MM.1S (cell line): Measurements from ENCODE around the gene ZHX3.

ENCODE experiments used
- DNase-seq: peaks from one replicate; pipeline ENCODE4 v3.0.0-alpha.2; 2015
- H2AFZ ChIP-seq: fragments of 300-600 bp; sonication (generic); 2 replicates; pipeline ENCODE4 v1.6.0; 2016; ENCODE audit warnings: antibody characterized with exemption, low read length
- H3F3A ChIP-seq: fragments of 300-600 bp; sonication (generic); 2 replicates; pipeline ENCODE4 v1.6.1; 2016; ENCODE audit warnings: mild to moderate bottlenecking, antibody characterized with exemption, low read length, moderate library complexity, mixed read lengths; ENCODE audit not compliant: insufficient read depth
- H3K27ac ChIP-seq: fragments of 300-600 bp; sonication (generic); 2 replicates; pipeline ENCODE4 v1.5.1; 2016; ENCODE audit warnings: mild to moderate bottlenecking, low read length
- H3K27me3 ChIP-seq: fragments of 300-600 bp; sonication (generic); replicated peaks from 2 replicates; pipeline ENCODE4 v1.6.0; 2016; ENCODE audit warnings: low read length; ENCODE audit not compliant: insufficient read depth
- H3K36me3 ChIP-seq: fragments of 300-600 bp; sonication (generic); replicated peaks from 2 replicates; pipeline ENCODE4 v1.6.1; 2016; ENCODE audit warnings: mild to moderate bottlenecking, low read length, mixed read lengths; ENCODE audit not compliant: insufficient read depth
- H3K4me1 ChIP-seq: fragments of 300-600 bp; sonication (generic); 2 replicates; pipeline ENCODE4 v1.6.1; 2016; ENCODE audit warnings: low read length, mixed read lengths
- H3K4me2 ChIP-seq: fragments of 300-600 bp; sonication (generic); 2 replicates; pipeline ENCODE4 v1.6.0; 2016; ENCODE audit warnings: low read depth, low read length
- H3K4me3 ChIP-seq: fragments of 300-600 bp; sonication (generic); 2 replicates; pipeline ENCODE4 v1.5.1; 2016; ENCODE audit warnings: low read length, mixed read lengths
- H3K79me2 ChIP-seq: fragments of 300-600 bp; sonication (generic); 2 replicates; pipeline ENCODE4 v1.6.1; 2016; ENCODE audit warnings: mixed run types, low read length, mixed read lengths
- H3K9ac ChIP-seq: fragments of 300-600 bp; sonication (generic); 2 replicates; pipeline ENCODE4 v1.6.1; 2016; ENCODE audit warnings: low read length, mixed read lengths
- H3K9me2 ChIP-seq: fragments of 300-600 bp; sonication (generic); replicated peaks from 2 replicates; pipeline ENCODE4 v1.6.1; 2016; ENCODE audit warnings: mild to moderate bottlenecking, low read length, mixed read lengths; ENCODE audit not compliant: insufficient read depth
- H3K9me3 ChIP-seq: fragments of 300-600 bp; sonication (generic); replicated peaks from 2 replicates; pipeline ENCODE4 v1.6.1; 2016; ENCODE audit warnings: mild to moderate bottlenecking, low read length, mixed read lengths; ENCODE audit not compliant: insufficient read depth
- H4K20me1 ChIP-seq: fragments of 300-600 bp; sonication (generic); 2 replicates; pipeline ENCODE4 v1.6.1; 2016; ENCODE audit warnings: mild to moderate bottlenecking, low read length, moderate library complexity, mixed read lengths; ENCODE audit not compliant: insufficient read depth
- EZH2 ChIP-seq: fragments of 300-600 bp; sonication (generic); optimal IDR thresholded peaks from 2 replicates; pipeline ENCODE3; 2017; ENCODE audit warnings: low read depth, mild to moderate bottlenecking, antibody characterized with exemption, low read length, mixed read lengths
- EZH2phosphoT487 ChIP-seq: fragments of 300-600 bp; sonication (generic); IDR thresholded peaks from 2 replicates; pipeline ENCODE4 v1.6.1; 2018; ENCODE audit warnings: antibody characterized with exemption, low read length
- TF ChIP-seq, protein P1 (sequence below): fragments of 300-600 bp; sonication (generic); IDR thresholded peaks from 2 replicates; pipeline ENCODE4 v1.5.1; 2016; ENCODE audit warnings: antibody characterized with exemption, low read length, mixed read lengths

ZHX3 gene

DNA sequence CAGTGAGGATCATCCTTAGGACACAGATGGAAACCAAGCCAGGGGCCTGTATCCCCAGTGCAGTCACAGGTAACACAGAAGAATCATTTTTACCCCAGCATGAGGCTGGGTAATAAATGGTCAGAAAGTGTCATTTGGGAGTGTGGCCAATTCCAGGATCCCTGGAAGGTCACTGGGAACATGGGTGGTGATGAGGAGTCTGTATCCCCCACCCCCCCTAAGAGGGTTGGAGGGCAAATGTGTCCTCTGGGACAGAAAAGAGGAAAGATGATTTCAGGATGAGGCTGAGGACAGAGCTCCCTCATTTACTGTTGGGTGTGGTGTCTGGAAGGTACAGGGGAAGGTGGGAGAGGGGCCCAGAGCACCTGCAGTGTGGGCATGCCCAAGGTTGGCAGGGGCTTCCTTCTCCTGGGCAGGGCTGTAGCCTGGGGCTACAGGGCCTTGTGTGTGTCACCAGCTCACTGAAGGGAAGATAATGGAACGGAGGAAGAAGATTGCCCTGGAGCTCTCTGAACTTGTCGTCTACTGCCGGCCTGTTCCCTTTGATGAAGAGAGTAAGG, 145.7 kb downstream of the ZHX3 start:
- no peak overlapping the region for H3K9ac ChIP-seq
- no peak overlapping the region for H3K4me3 ChIP-seq
- no peaks in the 10 kb centered on the region for H3K9me3 ChIP-seq
- H3K36me3 ChIP-seq: peaks cover 11% of the 10 kb centered on the region; the same call in 1 of the 2 replicates
- H3K9me2 ChIP-seq: no peaks in the 10 kb centered on the region
- H3K4me2 ChIP-seq: no peak overlapping the region
- peaks cover 16% of the 10 kb centered on the region for H3K4me1 ChIP-seq
- DNase-seq: no peak
- TF ChIP-seq, protein P1, sequence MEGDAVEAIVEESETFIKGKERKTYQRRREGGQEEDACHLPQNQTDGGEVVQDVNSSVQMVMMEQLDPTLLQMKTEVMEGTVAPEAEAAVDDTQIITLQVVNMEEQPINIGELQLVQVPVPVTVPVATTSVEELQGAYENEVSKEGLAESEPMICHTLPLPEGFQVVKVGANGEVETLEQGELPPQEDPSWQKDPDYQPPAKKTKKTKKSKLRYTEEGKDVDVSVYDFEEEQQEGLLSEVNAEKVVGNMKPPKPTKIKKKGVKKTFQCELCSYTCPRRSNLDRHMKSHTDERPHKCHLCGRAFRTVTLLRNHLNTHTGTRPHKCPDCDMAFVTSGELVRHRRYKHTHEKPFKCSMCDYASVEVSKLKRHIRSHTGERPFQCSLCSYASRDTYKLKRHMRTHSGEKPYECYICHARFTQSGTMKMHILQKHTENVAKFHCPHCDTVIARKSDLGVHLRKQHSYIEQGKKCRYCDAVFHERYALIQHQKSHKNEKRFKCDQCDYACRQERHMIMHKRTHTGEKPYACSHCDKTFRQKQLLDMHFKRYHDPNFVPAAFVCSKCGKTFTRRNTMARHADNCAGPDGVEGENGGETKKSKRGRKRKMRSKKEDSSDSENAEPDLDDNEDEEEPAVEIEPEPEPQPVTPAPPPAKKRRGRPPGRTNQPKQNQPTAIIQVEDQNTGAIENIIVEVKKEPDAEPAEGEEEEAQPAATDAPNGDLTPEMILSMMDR: no peak
- TF ChIP-seq EZH2 (no peak), EZH2phosphoT487 (no peak)
- peaks cover 8% of the 10 kb centered on the region; the same call in 1 of the 2 replicates for H3F3A ChIP-seq
- H4K20me1 ChIP-seq: peaks cover 10% of the 10 kb centered on the region; the same call in 1 of the 2 replicates
- no peaks in the 10 kb centered on the region for H3K27me3 ChIP-seq
- H3K79me2 ChIP-seq: no peaks in the 10 kb centered on the region
- no peak overlapping the region for H2AFZ ChIP-seq
- H3K27ac ChIP-seq: no peak overlapping the region

DNA sequence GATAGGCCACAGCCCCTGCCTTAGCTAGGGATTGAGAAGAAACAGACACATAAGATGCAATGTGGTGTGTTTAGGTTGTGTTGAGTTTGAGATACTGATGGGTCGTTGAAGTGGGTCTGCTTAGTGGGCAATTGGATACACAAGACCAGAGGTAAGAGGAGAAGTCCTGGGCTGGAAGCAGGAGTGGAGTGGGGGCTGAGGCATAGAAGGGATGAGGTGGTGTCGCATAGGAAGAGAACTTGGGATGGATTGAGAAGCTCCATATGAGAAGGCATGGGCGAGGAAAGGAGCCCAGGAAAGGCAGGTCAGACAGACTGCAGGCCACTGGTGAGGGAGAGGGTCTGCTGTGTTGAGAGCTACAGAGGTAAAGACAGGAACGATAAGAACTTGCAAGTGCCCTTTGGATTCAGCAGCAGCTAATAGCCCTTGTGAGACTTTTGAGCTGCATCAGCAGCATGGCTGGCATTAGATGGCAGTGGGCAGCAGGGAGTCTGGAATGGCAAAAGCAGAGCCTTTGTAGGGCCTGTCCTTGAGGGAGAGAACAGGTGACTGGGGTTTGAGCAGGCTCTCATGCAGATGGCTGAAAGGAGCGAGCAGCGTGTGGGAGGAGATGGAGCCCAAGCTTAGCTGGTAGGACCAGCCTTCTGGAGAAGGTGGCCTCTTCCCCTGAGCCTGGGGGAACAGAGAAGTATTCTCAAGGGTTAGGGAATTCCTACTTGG, 147.0 kb downstream of the ZHX3 start:
- H3K4me2 ChIP-seq: no peak overlapping the region
- H3K9me2 ChIP-seq: no peaks in the 10 kb centered on the region
- H3K27ac ChIP-seq: no peak overlapping the region
- peaks cover 10% of the 10 kb centered on the region; the same call in 1 of the 2 replicates for H4K20me1 ChIP-seq
- H3K4me3 ChIP-seq: no peak overlapping the region
- H3K9me3 ChIP-seq: no peaks in the 10 kb centered on the region
- H3F3A ChIP-seq: peaks cover 8% of the 10 kb centered on the region; the same call in 1 of the 2 replicates
- no peak overlapping the region for H2AFZ ChIP-seq
- H3K79me2 ChIP-seq: no peaks in the 10 kb centered on the region
- H3K4me1 ChIP-seq: peaks cover 23% of the 10 kb centered on the region
- no peaks in the 10 kb centered on the region for H3K27me3 ChIP-seq
- TF ChIP-seq EZH2 (no peak), EZH2phosphoT487 (no peak)
- TF ChIP-seq, protein P1: no peak
- H3K36me3 ChIP-seq: peaks cover 11% of the 10 kb centered on the region; the same call in 1 of the 2 replicates
- H3K9ac ChIP-seq: no peak overlapping the region
- no peak for DNase-seq

DNA sequence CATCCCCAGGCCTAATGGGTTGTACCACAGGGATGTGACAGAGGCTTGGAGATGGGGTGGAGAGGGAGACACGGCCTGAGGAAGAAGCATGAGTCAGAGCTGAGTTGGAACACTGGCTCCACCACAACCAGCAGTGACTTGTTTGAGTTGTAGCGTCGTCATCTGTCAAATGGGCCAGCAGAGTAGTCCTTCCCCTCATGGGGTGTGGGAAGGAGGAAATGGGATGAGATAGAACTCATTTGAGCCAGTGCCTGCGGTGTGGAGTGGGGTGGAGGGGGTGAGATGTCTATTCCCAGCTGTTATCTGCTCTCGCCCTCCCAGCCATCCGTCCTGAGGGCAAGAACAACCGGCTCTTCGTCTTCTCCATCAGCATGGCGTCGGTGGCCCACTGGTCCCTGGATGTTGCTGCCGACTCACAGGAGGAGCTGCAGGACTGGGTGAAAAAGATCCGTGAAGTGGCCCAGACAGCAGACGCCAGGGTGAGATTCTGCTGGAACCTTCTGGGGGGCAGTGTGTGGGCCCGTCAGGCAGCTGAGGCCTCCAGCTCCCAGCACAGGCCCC, 147.7 kb downstream of the ZHX3 start:
- H3K9me3 ChIP-seq: no peaks in the 10 kb centered on the region
- H3K36me3 ChIP-seq: peaks cover 11% of the 10 kb centered on the region; the same call in 1 of the 2 replicates

More for the DNA sequence above, 147.7 kb downstream of the ZHX3 start:
- no peaks in the 10 kb centered on the region for H3K9me2 ChIP-seq
- H4K20me1 ChIP-seq: peaks cover 10% of the 10 kb centered on the region; the same call in 1 of the 2 replicates
- H3K27ac ChIP-seq: no peak overlapping the region
- TF ChIP-seq EZH2phosphoT487 (no peak), EZH2 (no peak)
- TF ChIP-seq, protein P1: no peak
- no peak overlapping the region for H3K4me3 ChIP-seq
- H3K9ac ChIP-seq: no peak overlapping the region
- no peak overlapping the region for H3K4me2 ChIP-seq
- H3F3A ChIP-seq: peaks cover 8% of the 10 kb centered on the region; the same call in 1 of the 2 replicates
- H2AFZ ChIP-seq: no peak overlapping the region
- no peaks in the 10 kb centered on the region for H3K79me2 ChIP-seq
- H3K4me1 ChIP-seq: peaks cover 23% of the 10 kb centered on the region
- DNase-seq: no peak
- no peaks in the 10 kb centered on the region for H3K27me3 ChIP-seq
